HT-29 (cell line): Measurements from ENCODE around the gene PLIN3. TPM values are rescaled to one million over a fixed set of nuclear protein-coding genes. Genes with fewer than 3 reads are reported as not detected.
"Not testable (repeated sequence)": the region's sequence is repeated elsewhere in the genome, so short reads cannot be mapped to it uniquely, and the experiment has no call there.

Experiments
- DNase-seq: peaks from one replicate; pipeline ENCODE4 v3.0.0-alpha.2; 2015; ENCODE audit warnings: low spot score
- total RNA-seq: library from RNA; depleted of rRNA; stranded (reverse); fragments of >200 nt; shearing (Covaris generic); gene quantifications from 2 replicates; pipeline ENCODE4 v1.2.3, GENCODE V29; 2014

PLIN3 gene
- total RNA-seq, 1 experiment from 2014 or later: 70.9 TPM

GRCh38 chr19:4814625-4815425, 52.6 kb downstream of the PLIN3 start:
- DNase-seq: no peak

GRCh38 chr19:4811328-4812131, 55.9 kb downstream of the PLIN3 start:
- DNase-seq: peak; percentile 77

GRCh38 chr19:4807188-4807587, 60.3 kb downstream of the PLIN3 start:
- no peak for DNase-seq

- DNase-seq: no peak
Observed at GRCh38 chr19:4806384-4806783, 61.1 kb downstream of the PLIN3 start.

- DNase-seq: not testable (repeated sequence)
Observed at GRCh38 chr19:4805140-4805539, 62.3 kb downstream of the PLIN3 start.

- peak; percentile 59 for DNase-seq
Observed at GRCh38 chr19:4803736-4804695, 63.5 kb downstream of the PLIN3 start.

GRCh38 chr19:4802711-4803110, 64.8 kb downstream of the PLIN3 start:
- no peak for DNase-seq

- no peak for DNase-seq
Observed at GRCh38 chr19:4801085-4801619, 66.3 kb downstream of the PLIN3 start.

GRCh38 chr19:4800591-4801081, 66.8 kb downstream of the PLIN3 start:
- DNase-seq: peak; percentile 89

- DNase-seq: no peak
Observed at GRCh38 chr19:4795400-4795799, 72.1 kb downstream of the PLIN3 start.

GRCh38 chr19:4794971-4795370, 72.5 kb downstream of the PLIN3 start:
- no peak for DNase-seq

- not testable (repeated sequence) for DNase-seq
Observed at GRCh38 chr19:4793278-4793677, 74.2 kb downstream of the PLIN3 start.

- not testable (repeated sequence) for DNase-seq
Observed at GRCh38 chr19:4792866-4793195, 74.6 kb downstream of the PLIN3 start.

- DNase-seq: not testable (repeated sequence)
Observed at GRCh38 chr19:4792019-4792865, 75.2 kb downstream of the PLIN3 start.

- DNase-seq: peak; percentile 98
Observed at GRCh38 chr19:4791183-4792018, 76.1 kb downstream of the PLIN3 start, which contains the start of gene FEM1A. TSS of gene FEM1A (plus strand) at chr19:4791734. CDS start at chr19:4791855, 121 bp downstream.
